Activated T-helper 2 cell treated with anti-CD3 and anti-CD28 coated beads, Interferon-gamma antibody, Interleukin-2, Interleukin-4, amounts not matched to agents 10 μg/mL and 5 μg/mL and 100 μg/mL, durations not matched to agents 14 hours and 24 hours and 36 hours (primary cell): ENCODE measurements around the gene DYNC2I2. TPM values are rescaled to one million over a fixed set of nuclear protein-coding genes. Genes with fewer than 3 reads are reported as not detected.
"Not testable (repeated sequence)": the region's sequence is repeated elsewhere in the genome, so short reads cannot be mapped to it uniquely, and the experiment has no call there.

Experiments used
- DNase-seq: peaks from one replicate; pipeline ENCODE4 v3.0.0; 2021; ENCODE audit warnings: low spot score
- H3K27ac Mint-ChIP-seq: one replicate; pipeline ENCODE4 v1.8.0; 2021; ENCODE audit warnings: mixed read lengths
- H3K27me3 Mint-ChIP-seq: one replicate; pipeline ENCODE4 v1.8.0; 2021; ENCODE audit warnings: low read depth, mixed read lengths
- H3K36me3 Mint-ChIP-seq: one replicate; pipeline ENCODE4 v1.8.0; 2021; ENCODE audit warnings: low read depth, mixed read lengths
- H3K4me1 Mint-ChIP-seq: one replicate; pipeline ENCODE4 v1.8.0; 2021; ENCODE audit warnings: low read depth, mixed read lengths
- H3K4me3 Mint-ChIP-seq: one replicate; pipeline ENCODE4 v1.8.0; 2021; ENCODE audit warnings: low read depth, mild to moderate bottlenecking, moderate library complexity, mixed read lengths
- H3K9me3 Mint-ChIP-seq: one replicate; pipeline ENCODE4 v1.8.0; 2021; ENCODE audit warnings: mixed read lengths
- intact Hi-C: fragments of 100-400 bp; cut with micrococcal nuclease; formaldehyde crosslinking; loops from one replicate; pipeline ENCODE4 v1.15.1; 2023
- total RNA-seq: library from RNA; stranded (reverse); gene quantifications from 2 replicates; pipeline ENCODE4 v1.2.3, GENCODE V29; 2022

DYNC2I2 gene
- total RNA-seq, 1 donor from 2014 or later, result 41.7 TPM

DNA sequence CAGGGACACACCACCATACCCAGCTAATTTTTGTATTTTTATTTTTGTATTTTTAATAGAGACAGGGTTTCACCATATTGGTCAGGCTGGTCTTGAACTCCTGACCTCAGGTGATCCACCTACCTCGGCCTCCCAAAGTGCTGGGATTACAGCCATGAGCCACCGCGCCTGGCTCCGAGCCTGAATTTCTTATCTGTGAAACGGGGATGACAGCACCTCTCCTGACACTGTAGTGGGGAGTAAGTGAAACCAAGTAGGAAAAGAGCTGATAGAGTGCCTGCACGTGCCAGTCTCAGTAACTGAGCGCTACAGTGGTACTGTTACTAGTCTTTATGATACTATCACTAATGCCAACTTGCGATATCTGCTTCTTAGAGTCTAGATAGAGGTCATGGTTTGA lies 71.5 kb downstream of the DYNC2I2 start:
- H3K9me3 Mint-ChIP-seq, H3K27ac Mint-ChIP-seq, intact Hi-C loops, H3K27me3 Mint-ChIP-seq, DNase-seq, H3K4me1 Mint-ChIP-seq, H3K4me3 Mint-ChIP-seq: not testable (repeated sequence)
- H3K36me3 Mint-ChIP-seq, result peaks cover 86% of the 10 kb centered on the region

Other genes starting within 250 kb of the DYNC2I2 start
- gene CERCAM, start 236.0 kb downstream of the DYNC2I2 start, total RNA-seq, result 8.2 and 9.3 TPM in 2 replicates
- 61.5 and 64.4 TPM in 2 replicates for gene ODF2, start 200.8 kb downstream of the DYNC2I2 start, total RNA-seq
- 56.0 and 57.5 TPM in 2 replicates for gene GLE1, start 152.1 kb downstream of the DYNC2I2 start, total RNA-seq
- gene SPTAN1, start 104.3 kb downstream of the DYNC2I2 start, total RNA-seq, result 286 and 303 TPM in 2 replicates
- gene SET, start 32.4 kb upstream of the DYNC2I2 start, total RNA-seq, result 749 and 756 TPM in 2 replicates
- 25.4 and 28.0 TPM in 2 replicates for gene PKN3, start 45.7 kb upstream of the DYNC2I2 start, total RNA-seq
- gene ZDHHC12, start 67.3 kb upstream of the DYNC2I2 start, total RNA-seq, result 51.7 and 53.2 TPM in 2 replicates
- 18.6 and 18.7 TPM in 2 replicates for gene ZER1, start 115.1 kb upstream of the DYNC2I2 start, total RNA-seq
- gene TBC1D13, start 130.4 kb upstream of the DYNC2I2 start, total RNA-seq, result 20.5 and 24.2 TPM in 2 replicates
- gene ENDOG, start 161.7 kb upstream of the DYNC2I2 start, total RNA-seq, result 19.9 and 21.7 TPM in 2 replicates
- 126 and 127 TPM in 2 replicates for gene SPOUT1, start 172.9 kb upstream of the DYNC2I2 start, total RNA-seq
- 13.6 and 14.0 TPM in 2 replicates for gene KYAT1, start 225.1 kb upstream of the DYNC2I2 start, total RNA-seq
- 24.9 and 25.4 TPM in 2 replicates for gene LRRC8A, start 225.3 kb upstream of the DYNC2I2 start, total RNA-seq